Measurements from ENCODE around the gene AIPL1. TPM values are rescaled to one million over a fixed set of nuclear protein-coding genes. Genes with fewer than 3 reads are reported as not detected.

Gene AIPL1
- total RNA-seq, 1 donor from 2014 or later = not detected

- Mint-ChIP-seq H3K36me3 (ENCODE audit: low read depth) (no peaks in the 10 kb centered on the region), H3K4me1 (ENCODE audit: low read depth) (no peaks in the 10 kb centered on the region), H3K9me3 (ENCODE audit: low read depth) (no peaks in the 10 kb centered on the region), H3K4me3 (ENCODE audit: unreplicated experiment) (no peak overlapping the region), H3K27me3 (ENCODE audit: low read depth) (peaks cover 10% of the 10 kb centered on the region), H3K27ac (ENCODE audit: unreplicated experiment) (no peak overlapping the region)
- no peak for TF ChIP-seq CTCF (IDR thresholded peaks at IDR 0.05)
- no peak for DNase-seq (ENCODE audit: low spot score)
Measured at GRCh38 chr17:6437466-6437865, 2.5 kb upstream of the AIPL1 start.

DNA sequence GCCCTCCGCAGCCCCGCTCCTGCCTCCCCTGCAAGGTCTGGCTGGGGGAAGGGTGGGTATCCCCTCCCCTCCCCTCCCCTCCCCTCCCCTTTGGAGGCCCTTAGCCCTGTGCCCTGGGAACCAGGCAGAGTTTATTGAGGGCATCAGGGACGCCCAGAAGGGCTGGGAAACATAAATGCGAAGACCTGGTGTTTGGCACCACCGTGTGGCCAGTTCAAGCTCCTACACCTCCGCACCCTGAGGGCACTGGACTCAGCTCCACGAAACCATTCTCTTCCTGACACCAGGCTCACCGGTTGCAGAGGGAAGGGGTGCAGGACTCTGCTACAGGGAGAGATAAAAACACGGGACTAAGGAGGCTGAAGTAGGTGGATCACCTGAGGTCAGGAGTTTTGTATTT lies 1.0 kb upstream of the AIPL1 start:
- TF ChIP-seq CTCF (IDR thresholded peaks at IDR 0.05) = peak; percentile 85
- no peak overlapping the region for H3K4me3 Mint-ChIP-seq (ENCODE audit: unreplicated experiment)
- H3K36me3 Mint-ChIP-seq (ENCODE audit: low read depth) = peaks cover 3% of the 10 kb centered on the region
- H3K27ac Mint-ChIP-seq (ENCODE audit: unreplicated experiment) = no peak overlapping the region
- no peaks in the 10 kb centered on the region for H3K4me1 Mint-ChIP-seq (ENCODE audit: low read depth)
- no peak for DNase-seq (ENCODE audit: low spot score)
- peaks cover 4% of the 10 kb centered on the region for H3K9me3 Mint-ChIP-seq (ENCODE audit: low read depth)
- peaks cover 12% of the 10 kb centered on the region for H3K27me3 Mint-ChIP-seq (ENCODE audit: low read depth)

- DNase-seq (ENCODE audit: low spot score) = no peak
- peaks cover 5% of the 10 kb centered on the region for H3K27me3 Mint-ChIP-seq (ENCODE audit: low read depth)
- no peak overlapping the region for H3K4me3 Mint-ChIP-seq (ENCODE audit: unreplicated experiment)
- H3K36me3 Mint-ChIP-seq (ENCODE audit: low read depth) = peaks cover 6% of the 10 kb centered on the region
- no peak overlapping the region for H3K27ac Mint-ChIP-seq (ENCODE audit: unreplicated experiment)
- TF ChIP-seq CTCF (IDR thresholded peaks at IDR 0.05) = peak; percentile 61
- peaks cover 8% of the 10 kb centered on the region for H3K9me3 Mint-ChIP-seq (ENCODE audit: low read depth)
- H3K4me1 Mint-ChIP-seq (ENCODE audit: low read depth) = peaks cover 3% of the 10 kb centered on the region
Measured at GRCh38 chr17:6430769-6431168, 4.2 kb downstream of the AIPL1 start.

GRCh38 chr17:6429266-6429665 lies 5.7 kb downstream of the AIPL1 start:
- Mint-ChIP-seq H3K27ac (ENCODE audit: unreplicated experiment) (no peak overlapping the region), H3K4me3 (ENCODE audit: unreplicated experiment) (no peak overlapping the region), H3K4me1 (ENCODE audit: low read depth) (peaks cover 3% of the 10 kb centered on the region), H3K27me3 (ENCODE audit: low read depth) (peaks cover 11% of the 10 kb centered on the region), H3K9me3 (ENCODE audit: low read depth) (peaks cover 8% of the 10 kb centered on the region), H3K36me3 (ENCODE audit: low read depth) (peaks cover 6% of the 10 kb centered on the region)
- no peak for DNase-seq (ENCODE audit: low spot score)
- TF ChIP-seq CTCF (IDR thresholded peaks at IDR 0.05) = no peak

GRCh38 chr17:6428207-6428965 lies 6.5 kb downstream of the AIPL1 start:
- Mint-ChIP-seq H3K4me1 (ENCODE audit: low read depth) (peaks cover 3% of the 10 kb centered on the region), H3K4me3 (ENCODE audit: unreplicated experiment) (no peak overlapping the region), H3K36me3 (ENCODE audit: low read depth) (peaks cover 6% of the 10 kb centered on the region), H3K9me3 (ENCODE audit: low read depth) (peaks cover 8% of the 10 kb centered on the region), H3K27me3 (ENCODE audit: low read depth) (peaks cover 16% of the 10 kb centered on the region), H3K27ac (ENCODE audit: unreplicated experiment) (no peak overlapping the region)
- no peak for DNase-seq (ENCODE audit: low spot score)
- TF ChIP-seq CTCF (IDR thresholded peaks at IDR 0.05) = no peak
